Measurements from ENCODE around the gene CTCFL. TPM values are rescaled to one million over a fixed set of nuclear protein-coding genes. Genes with fewer than 3 reads are reported as not detected.

The CTCFL gene
- total RNA-seq, 4 donors from 2014 or later, result not detected

DNA sequence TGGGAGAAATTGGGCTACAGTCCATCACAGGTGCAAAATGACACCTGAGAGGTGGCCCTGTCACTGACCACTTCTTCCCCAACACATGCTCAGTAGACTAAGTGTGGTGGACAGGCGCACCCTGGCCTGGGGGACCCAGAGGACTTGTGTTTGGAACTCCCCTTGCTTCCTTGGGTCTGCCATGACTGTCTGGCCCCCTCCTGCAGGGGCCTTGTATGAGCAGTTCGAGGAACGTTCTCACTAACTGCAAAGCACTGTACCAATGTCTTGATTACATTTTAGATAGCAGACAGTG, 32.0 kb upstream of the CTCFL start:
- Histone ChIP-seq H3K36me3 (no peaks in the 10 kb centered on the region), H3K4me1 (peaks cover 0 to 3% (median 0%) of the 10 kb centered on the region in 4 donors), H3K27me3 (peaks cover 0 to 18% (median 0%) of the 10 kb centered on the region in 4 donors), H3K4me3 (no peak overlapping the region), H3K27ac (replicated peaks in 1 of 4) (no peak overlapping the region), H3K9me3 (no peaks in the 10 kb centered on the region)
- no peak for TF ChIP-seq POLR2AphosphoS5 (IDR thresholded peaks at IDR 0.05)
- no peak for TF ChIP-seq POLR2A (IDR thresholded peaks at IDR 0.05; ENCODE audit: low read depth)
- no peak for TF ChIP-seq EP300 (IDR thresholded peaks at IDR 0.05)
- TF ChIP-seq, protein P1, sequence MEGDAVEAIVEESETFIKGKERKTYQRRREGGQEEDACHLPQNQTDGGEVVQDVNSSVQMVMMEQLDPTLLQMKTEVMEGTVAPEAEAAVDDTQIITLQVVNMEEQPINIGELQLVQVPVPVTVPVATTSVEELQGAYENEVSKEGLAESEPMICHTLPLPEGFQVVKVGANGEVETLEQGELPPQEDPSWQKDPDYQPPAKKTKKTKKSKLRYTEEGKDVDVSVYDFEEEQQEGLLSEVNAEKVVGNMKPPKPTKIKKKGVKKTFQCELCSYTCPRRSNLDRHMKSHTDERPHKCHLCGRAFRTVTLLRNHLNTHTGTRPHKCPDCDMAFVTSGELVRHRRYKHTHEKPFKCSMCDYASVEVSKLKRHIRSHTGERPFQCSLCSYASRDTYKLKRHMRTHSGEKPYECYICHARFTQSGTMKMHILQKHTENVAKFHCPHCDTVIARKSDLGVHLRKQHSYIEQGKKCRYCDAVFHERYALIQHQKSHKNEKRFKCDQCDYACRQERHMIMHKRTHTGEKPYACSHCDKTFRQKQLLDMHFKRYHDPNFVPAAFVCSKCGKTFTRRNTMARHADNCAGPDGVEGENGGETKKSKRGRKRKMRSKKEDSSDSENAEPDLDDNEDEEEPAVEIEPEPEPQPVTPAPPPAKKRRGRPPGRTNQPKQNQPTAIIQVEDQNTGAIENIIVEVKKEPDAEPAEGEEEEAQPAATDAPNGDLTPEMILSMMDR (IDR thresholded peaks at IDR 0.05), result no peak
- intact Hi-C loops (cut with DNase I), result no loop called here
- WGBS, result 66% methylated on average over 2 of the region's 3 CpGs
- DNase-seq (ENCODE audit: extremely low spot score), result no peak

DNA sequence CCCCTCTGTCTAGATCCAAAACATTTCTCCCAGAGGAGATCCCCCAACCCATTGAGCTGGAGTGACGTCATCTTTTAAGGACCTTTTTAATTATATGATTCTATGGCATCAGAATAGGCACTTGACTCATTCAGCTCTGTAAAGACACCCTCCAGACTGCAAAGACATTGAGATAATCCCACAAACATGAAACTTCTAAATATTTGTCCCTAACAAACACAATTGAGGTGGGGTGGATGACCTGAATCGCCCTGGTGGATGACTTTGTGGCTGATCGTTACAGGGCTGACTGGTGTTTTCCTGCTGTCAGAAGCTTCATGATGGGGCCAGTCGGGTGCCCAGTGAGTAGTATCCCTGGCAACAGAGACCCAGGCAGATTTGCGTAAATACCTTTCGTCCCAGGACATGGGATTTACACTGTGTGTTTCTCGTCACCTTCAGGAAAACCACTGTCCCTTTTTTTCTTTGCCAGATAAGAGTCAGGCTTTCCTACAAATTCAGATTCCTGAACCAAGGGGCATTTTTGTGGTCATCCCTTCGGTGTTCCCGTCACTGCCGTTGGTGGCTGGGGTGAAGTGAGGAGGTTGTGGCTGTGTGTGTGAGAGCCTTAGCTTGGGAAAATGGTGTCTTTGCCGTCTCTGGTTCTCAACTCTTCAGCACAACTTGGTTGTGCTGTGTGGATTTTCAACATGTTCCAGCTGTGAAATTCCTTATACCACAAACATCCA, 30.7 kb upstream of the CTCFL start:
- H3K27ac ChIP-seq (replicated peaks in 1 of 4), result no peak overlapping the region
- intact Hi-C loops (cut with DNase I), result no loop called here
- peaks cover 0 to 18% (median 2%) of the 10 kb centered on the region in 4 donors for H3K27me3 ChIP-seq
- 73% methylated on average over 11 of the region's 11 CpGs for WGBS
- no peaks in the 10 kb centered on the region for H3K36me3 ChIP-seq
- no peak overlapping the region for H3K4me3 ChIP-seq
- H3K4me1 ChIP-seq, result no peaks in the 10 kb centered on the region
- TF ChIP-seq POLR2A (IDR thresholded peaks at IDR 0.05; ENCODE audit: low read depth) (no peak), POLR2AphosphoS5 (IDR thresholded peaks at IDR 0.05) (no peak)
- TF ChIP-seq, protein P1 (IDR thresholded peaks at IDR 0.05), result no peak
- DNase-seq (ENCODE audit: extremely low spot score), result no peak
- no peaks in the 10 kb centered on the region for H3K9me3 ChIP-seq

DNA sequence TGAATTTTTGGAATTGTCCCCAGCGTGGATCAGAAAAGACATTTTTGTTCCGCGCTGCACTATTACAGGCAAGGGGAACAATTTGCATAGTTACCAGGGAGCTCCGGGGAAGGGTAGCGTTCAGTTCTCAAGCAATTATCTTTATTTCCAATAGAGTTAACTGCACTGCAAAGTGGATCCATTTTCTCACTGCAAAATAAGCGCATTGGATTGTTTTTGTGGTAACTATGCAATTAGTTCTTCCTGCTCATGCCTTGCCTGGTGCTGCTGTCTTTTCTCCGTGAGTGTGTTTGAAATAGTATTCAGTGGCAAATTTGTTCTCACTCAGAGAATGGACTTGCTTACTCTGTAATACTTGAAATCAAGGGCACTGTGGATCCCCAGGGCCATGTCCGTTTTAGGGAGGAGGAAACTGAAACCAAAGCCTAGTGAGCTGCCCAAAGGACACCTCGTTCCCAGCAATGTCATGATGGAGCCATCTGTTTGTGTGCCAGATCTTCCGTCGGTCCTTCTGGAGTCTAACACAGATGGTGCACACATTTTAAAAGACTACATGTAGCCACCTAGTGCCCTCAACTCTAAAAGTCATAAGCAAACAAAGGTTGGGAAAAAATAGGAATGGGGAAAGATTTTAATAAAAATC, 28.6 kb upstream of the CTCFL start:
- H3K4me1 ChIP-seq, result peaks cover 0 to 3% (median 0%) of the 10 kb centered on the region in 4 donors
- H3K9me3 ChIP-seq, result no peaks in the 10 kb centered on the region
- no peak for TF ChIP-seq EP300 (IDR thresholded peaks at IDR 0.05)
- no peak for TF ChIP-seq POLR2A (IDR thresholded peaks at IDR 0.05; ENCODE audit: low read depth)
- DNase-seq (ENCODE audit: extremely low spot score), result no peak
- no peaks in the 10 kb centered on the region for H3K36me3 ChIP-seq
- no peak overlapping the region for H3K4me3 ChIP-seq
- intact Hi-C loops (cut with DNase I), result no loop called here
- peaks cover 0 to 15% (median 4%) of the 10 kb centered on the region in 4 donors for H3K27me3 ChIP-seq
- 86% methylated on average over 11 of the region's 11 CpGs for WGBS
- no peak overlapping the region for H3K27ac ChIP-seq (replicated peaks in 1 of 4)

DNA sequence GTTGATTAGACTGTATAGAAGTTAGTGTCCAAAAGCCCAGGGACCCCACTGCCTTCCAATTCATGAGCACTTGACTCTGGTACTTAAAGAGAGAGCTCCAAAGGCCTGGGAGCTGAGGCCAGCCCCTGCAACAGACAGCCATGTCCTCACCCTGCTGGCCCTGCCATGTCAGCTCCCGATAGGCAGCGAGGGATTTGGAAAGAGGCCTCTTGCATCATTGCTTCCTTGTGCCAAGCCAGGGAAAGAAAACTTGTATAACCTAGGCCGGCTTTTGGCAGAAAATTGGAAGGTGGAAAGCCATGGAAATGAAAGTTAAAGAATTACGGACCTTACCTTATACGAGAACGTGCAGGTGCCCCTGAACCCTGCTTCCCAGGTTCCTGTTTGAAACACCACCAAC, 27.5 kb upstream of the CTCFL start:
- Histone ChIP-seq H3K9me3 (no peaks in the 10 kb centered on the region), H3K27ac (replicated peaks in 1 of 4) (no peak overlapping the region), H3K27me3 (peaks cover 0 to 14% (median 4%) of the 10 kb centered on the region in 4 donors), H3K36me3 (no peaks in the 10 kb centered on the region), H3K4me3 (no peak overlapping the region), H3K4me1 (peaks cover 0 to 3% (median 2%) of the 10 kb centered on the region in 4 donors)
- DNase-seq (ENCODE audit: extremely low spot score), result no peak
- TF ChIP-seq EP300 (IDR thresholded peaks at IDR 0.05) (no peak), POLR2AphosphoS5 (IDR thresholded peaks at IDR 0.05) (no peak)
- intact Hi-C loops (cut with DNase I), result no loop called here
- 90% methylated on average over 6 of the region's 6 CpGs for WGBS

DNA sequence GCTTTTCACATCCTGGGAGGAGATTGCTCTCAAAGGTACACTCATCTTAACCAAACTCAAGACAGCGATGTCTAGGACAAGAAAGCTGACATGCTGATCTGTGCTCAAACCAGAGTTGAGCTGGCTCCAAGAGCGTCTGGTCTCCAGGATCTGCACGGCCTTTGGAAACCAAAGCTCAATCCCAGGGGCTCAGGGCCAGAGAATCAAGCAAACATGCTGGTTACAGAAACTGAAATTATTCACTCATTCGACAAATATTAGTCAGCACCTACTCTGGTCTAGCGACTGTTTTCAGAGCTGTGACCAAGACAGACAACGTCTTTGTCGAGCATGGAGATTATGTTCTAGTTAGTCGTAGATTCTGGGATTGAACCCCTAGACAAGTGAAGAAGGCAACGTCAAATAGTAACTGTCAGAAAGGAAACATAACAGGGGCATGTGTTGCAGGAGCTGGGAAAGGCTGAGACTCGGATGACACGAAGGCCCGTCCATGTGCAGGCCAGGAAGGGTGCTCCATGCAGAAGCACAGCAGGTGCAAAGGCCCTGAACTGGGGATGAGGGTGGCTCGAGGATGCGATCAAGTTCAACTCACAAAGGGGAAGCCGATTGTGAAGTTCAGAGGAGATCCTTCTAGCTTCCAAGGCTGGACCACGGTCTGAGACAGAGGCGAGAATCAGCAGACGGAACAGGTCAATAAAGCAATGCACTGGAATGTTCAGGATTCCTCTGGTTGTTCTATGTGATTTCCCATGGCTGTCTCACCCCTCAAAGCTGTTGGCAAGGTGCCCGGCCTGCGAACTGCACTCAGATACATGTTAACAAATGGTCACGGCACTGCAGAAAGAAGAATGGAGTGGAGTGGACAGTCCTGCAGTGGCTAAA, 23.5 kb upstream of the CTCFL start:
- WGBS, result 79% methylated on average over 21 of the region's 21 CpGs
- intact Hi-C loops (cut with DNase I), result no loop called here
- DNase-seq (ENCODE audit: extremely low spot score), result no peak
- H3K9me3 ChIP-seq, result no peaks in the 10 kb centered on the region
- no peak overlapping the region for H3K27ac ChIP-seq (replicated peaks in 1 of 4)
- H3K36me3 ChIP-seq, result no peaks in the 10 kb centered on the region
- TF ChIP-seq, protein P1 (IDR thresholded peaks at IDR 0.05), result no peak
- H3K27me3 ChIP-seq, result peaks cover 0 to 7% (median 3%) of the 10 kb centered on the region in 4 donors
- H3K4me1 ChIP-seq, result peaks cover 0 to 33% (median 13%) of the 10 kb centered on the region in 4 donors
- no peak overlapping the region for H3K4me3 ChIP-seq

Data from esophagus muscularis mucosa (tissue), 4 donors.